ENCODE data around the gene DLD. TPM values are rescaled to one million over a fixed set of nuclear protein-coding genes. Genes with fewer than 3 reads are reported as not detected.

DLD gene
- total RNA-seq, 2 experiments from 2014 or later, result 43.8 to 82.3 TPM

DNA sequence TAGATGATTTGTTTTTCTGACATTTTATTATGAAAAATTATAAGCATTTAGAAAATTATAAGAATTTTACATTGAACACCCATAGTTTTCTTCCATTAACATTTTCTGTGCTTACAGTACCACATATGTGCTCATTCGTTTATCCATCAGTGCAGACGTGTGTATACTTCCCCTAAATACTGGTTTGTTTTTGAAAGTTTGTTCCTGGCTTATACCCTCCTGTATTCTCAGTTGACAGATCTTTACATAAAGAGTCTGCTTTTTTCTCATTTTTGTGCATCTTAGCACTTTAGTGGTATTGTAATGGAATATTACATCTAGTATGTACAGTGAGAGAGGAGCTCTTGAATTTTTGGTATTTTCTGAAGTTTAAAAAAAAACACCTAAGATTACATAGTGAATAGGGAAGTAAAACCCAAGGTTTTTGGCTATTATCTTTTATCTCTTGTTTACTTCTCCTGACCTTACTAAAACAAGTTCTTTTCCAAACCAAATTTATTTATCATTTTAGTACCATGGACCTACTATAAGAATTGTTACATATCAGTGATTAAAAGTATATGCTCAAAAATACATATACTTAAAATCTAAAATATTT is 8.1 kb downstream of the DLD start:
- Histone ChIP-seq H2AFZ (ENCODE audit: low read length) (no peak overlapping the region), H3K27ac (ENCODE audit: low read depth, low read length, poor library complexity, severe bottlenecking) (no peak overlapping the region), H3K9me3 (ENCODE audit: low read length) (no peaks in the 10 kb centered on the region), H4K20me1 (ENCODE audit: insufficient read depth, low read length) (peaks cover 22% of the 10 kb centered on the region; the same call in 1 of the 2 replicates), H3K4me3 (ENCODE audit: low read depth, low read length, poor library complexity, severe bottlenecking) (no peak overlapping the region), H3K4me2 (ENCODE audit: low read length) (no peak overlapping the region), H3K36me3 (ENCODE audit: insufficient read depth, low read length) (peaks cover 98% of the 10 kb centered on the region), H3K9me2 (ENCODE audit: insufficient read depth, low read length) (no peaks in the 10 kb centered on the region), H3K4me1 (ENCODE audit: insufficient read depth, low read length, poor library complexity, severe bottlenecking) (peaks cover 7% of the 10 kb centered on the region), H3K79me2 (ENCODE audit: insufficient read depth, low read depth, low read length) (peaks cover 70% of the 10 kb centered on the region; the same call in 1 of the 2 replicates)
- BruUV-seq (replicated peaks), result no TSS peak
- DNase-seq (ENCODE audit: low spot score), result no peak
- CTCF ChIA-PET (ENCODE audit: unreplicated experiment), result no interaction called here
- POLR2A ChIA-PET, result interaction anchor here (1.1 to 1.3 kb wide), 2 partner anchors 9 to 13 kb away, joined by 3 to 4 read pairs; no protein-coding TSS in a partner anchor
- TF ChIP-seq EZH2phosphoT487 (IDR thresholded peaks at IDR 0.05; ENCODE audit: borderline replicate concordance, low read depth, low read length), result no peak
- TF ChIP-seq, protein P1, sequence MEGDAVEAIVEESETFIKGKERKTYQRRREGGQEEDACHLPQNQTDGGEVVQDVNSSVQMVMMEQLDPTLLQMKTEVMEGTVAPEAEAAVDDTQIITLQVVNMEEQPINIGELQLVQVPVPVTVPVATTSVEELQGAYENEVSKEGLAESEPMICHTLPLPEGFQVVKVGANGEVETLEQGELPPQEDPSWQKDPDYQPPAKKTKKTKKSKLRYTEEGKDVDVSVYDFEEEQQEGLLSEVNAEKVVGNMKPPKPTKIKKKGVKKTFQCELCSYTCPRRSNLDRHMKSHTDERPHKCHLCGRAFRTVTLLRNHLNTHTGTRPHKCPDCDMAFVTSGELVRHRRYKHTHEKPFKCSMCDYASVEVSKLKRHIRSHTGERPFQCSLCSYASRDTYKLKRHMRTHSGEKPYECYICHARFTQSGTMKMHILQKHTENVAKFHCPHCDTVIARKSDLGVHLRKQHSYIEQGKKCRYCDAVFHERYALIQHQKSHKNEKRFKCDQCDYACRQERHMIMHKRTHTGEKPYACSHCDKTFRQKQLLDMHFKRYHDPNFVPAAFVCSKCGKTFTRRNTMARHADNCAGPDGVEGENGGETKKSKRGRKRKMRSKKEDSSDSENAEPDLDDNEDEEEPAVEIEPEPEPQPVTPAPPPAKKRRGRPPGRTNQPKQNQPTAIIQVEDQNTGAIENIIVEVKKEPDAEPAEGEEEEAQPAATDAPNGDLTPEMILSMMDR (conservative IDR thresholded peaks at IDR 0.05; ENCODE audit: low read length), result no peak
- intact Hi-C loops (cut with micrococcal nuclease; ENCODE audit: unreplicated experiment), result no loop called here

DNA sequence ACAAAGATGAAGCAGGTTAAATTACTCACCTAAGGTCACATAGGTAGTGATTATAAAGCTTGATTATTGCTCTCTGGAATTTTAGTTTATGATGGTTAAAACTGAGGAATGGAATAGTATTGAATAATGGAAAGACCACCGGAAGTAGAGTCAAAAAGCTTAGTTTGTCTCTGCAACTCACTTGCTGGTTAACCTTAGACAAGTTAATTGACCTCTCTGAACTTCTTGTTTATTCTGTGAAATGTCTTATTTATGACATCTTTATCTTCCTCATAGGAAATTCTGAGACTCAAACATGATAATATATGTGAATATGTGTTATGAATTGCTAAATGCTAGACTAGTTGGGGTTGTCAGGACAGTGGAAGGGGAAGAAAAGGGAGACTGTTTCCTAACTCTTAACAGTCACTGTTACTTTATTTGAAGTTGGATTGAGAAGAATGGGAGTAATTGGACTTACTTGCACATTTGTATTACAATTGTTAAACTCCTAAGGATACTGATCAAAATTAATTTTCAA is 9.6 kb downstream of the DLD start:
- Histone ChIP-seq H3K4me1 (ENCODE audit: insufficient read depth, low read length, poor library complexity, severe bottlenecking) (peaks cover 4% of the 10 kb centered on the region), H3K9me3 (ENCODE audit: low read length) (no peaks in the 10 kb centered on the region), H3K9me2 (ENCODE audit: insufficient read depth, low read length) (no peaks in the 10 kb centered on the region), H4K20me1 (ENCODE audit: insufficient read depth, low read length) (peaks cover 16% of the 10 kb centered on the region; the same call in 1 of the 2 replicates), H3K36me3 (ENCODE audit: insufficient read depth, low read length) (peaks cover 98% of the 10 kb centered on the region), H3K4me2 (ENCODE audit: low read length) (no peak overlapping the region), H3K4me3 (ENCODE audit: low read depth, low read length, poor library complexity, severe bottlenecking) (no peak overlapping the region), H2AFZ (ENCODE audit: low read length) (no peak overlapping the region), H3K79me2 (ENCODE audit: insufficient read depth, low read depth, low read length) (peaks cover 56% of the 10 kb centered on the region; the same call in 1 of the 2 replicates), H3K27ac (ENCODE audit: low read depth, low read length, poor library complexity, severe bottlenecking) (no peak overlapping the region)
- BruUV-seq (replicated peaks), result no TSS peak
- no peak for TF ChIP-seq EZH2phosphoT487 (IDR thresholded peaks at IDR 0.05; ENCODE audit: borderline replicate concordance, low read depth, low read length)
- TF ChIP-seq, protein P1 (conservative IDR thresholded peaks at IDR 0.05; ENCODE audit: low read length), result no peak
- ChIA-PET CTCF (ENCODE audit: unreplicated experiment) (no interaction called here), POLR2A (interaction anchor here (0.7 to 1.3 kb wide), 3 partner anchors 11 to 57 kb away, joined by 3 read pairs; no protein-coding TSS in a partner anchor)
- intact Hi-C loops (cut with micrococcal nuclease; ENCODE audit: unreplicated experiment), result no loop called here
- no peak for DNase-seq (ENCODE audit: low spot score)

DNA sequence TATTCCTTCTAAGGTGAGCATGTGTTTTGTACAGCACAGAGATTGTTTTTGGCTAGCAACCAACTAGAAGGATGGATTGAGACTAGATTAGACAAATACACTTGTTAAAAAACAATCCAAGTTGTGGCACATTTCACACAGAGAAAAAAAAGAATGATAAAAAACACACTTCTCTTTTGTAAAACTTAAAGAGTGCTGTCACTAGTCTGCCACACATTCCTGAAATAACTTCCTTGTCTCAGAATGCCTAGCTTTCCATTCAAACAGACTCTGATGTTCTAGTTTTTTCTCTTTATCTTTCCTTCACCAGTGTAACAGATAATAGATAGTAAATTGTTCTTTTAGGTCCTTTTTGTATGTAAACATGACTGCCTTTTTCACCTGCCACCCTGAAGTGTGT is 11.4 kb downstream of the DLD start:
- Histone ChIP-seq H3K4me1 (ENCODE audit: insufficient read depth, low read length, poor library complexity, severe bottlenecking) (peaks cover 4% of the 10 kb centered on the region), H3K4me2 (ENCODE audit: low read length) (no peak overlapping the region), H3K36me3 (ENCODE audit: insufficient read depth, low read length) (peaks cover 98% of the 10 kb centered on the region), H2AFZ (ENCODE audit: low read length) (no peak overlapping the region), H4K20me1 (ENCODE audit: insufficient read depth, low read length) (peaks cover 12% of the 10 kb centered on the region), H3K9me3 (ENCODE audit: low read length) (no peaks in the 10 kb centered on the region), H3K9me2 (ENCODE audit: insufficient read depth, low read length) (no peaks in the 10 kb centered on the region), H3K27ac (ENCODE audit: low read depth, low read length, poor library complexity, severe bottlenecking) (no peak overlapping the region), H3K79me2 (ENCODE audit: insufficient read depth, low read depth, low read length) (peaks cover 41% of the 10 kb centered on the region; the same call in 1 of the 2 replicates), H3K4me3 (ENCODE audit: low read depth, low read length, poor library complexity, severe bottlenecking) (no peak overlapping the region)
- no peak for DNase-seq (ENCODE audit: low spot score)
- no peak for TF ChIP-seq EZH2phosphoT487 (IDR thresholded peaks at IDR 0.05; ENCODE audit: borderline replicate concordance, low read depth, low read length)
- TF ChIP-seq, protein P1 (conservative IDR thresholded peaks at IDR 0.05; ENCODE audit: low read length), result no peak
- ChIA-PET CTCF (ENCODE audit: unreplicated experiment) (no interaction called here), POLR2A (interaction anchor here (1.3 to 1.5 kb wide), 2 partner anchors 10 to 17 kb away, joined by 3 to 11 read pairs; partner anchors contain the start of gene DLD)
- intact Hi-C loops (cut with micrococcal nuclease; ENCODE audit: unreplicated experiment), result no loop called here
- BruUV-seq (replicated peaks), result no TSS peak
